Esophagus mucosa (tissue), 1 donor: Measurements from ENCODE around the gene AP3B1. TPM values are rescaled to one million over a fixed set of nuclear protein-coding genes. Genes with fewer than 3 reads are reported as not detected.

Experiments
- ATAC-seq: fragments of 200-7000 bp; cut with Tn5 transposase; one replicate; pipeline ENCODE4 v1.9.1; 2020
- total RNA-seq: library from RNA; stranded (reverse); gene quantifications from one replicate; pipeline ENCODE4 v1.2.4, GENCODE V29; 2023
- donor health status: DM: yes; HTN: yes; CAD: no.

Gene AP3B1
- total RNA-seq, 1 donor from 2014 or later = 31.5 TPM

- ATAC-seq = no peak
These were observed 335.7 kb downstream of the AP3B1 start for GRCh38 chr5:77958642-77959330.

DNA sequence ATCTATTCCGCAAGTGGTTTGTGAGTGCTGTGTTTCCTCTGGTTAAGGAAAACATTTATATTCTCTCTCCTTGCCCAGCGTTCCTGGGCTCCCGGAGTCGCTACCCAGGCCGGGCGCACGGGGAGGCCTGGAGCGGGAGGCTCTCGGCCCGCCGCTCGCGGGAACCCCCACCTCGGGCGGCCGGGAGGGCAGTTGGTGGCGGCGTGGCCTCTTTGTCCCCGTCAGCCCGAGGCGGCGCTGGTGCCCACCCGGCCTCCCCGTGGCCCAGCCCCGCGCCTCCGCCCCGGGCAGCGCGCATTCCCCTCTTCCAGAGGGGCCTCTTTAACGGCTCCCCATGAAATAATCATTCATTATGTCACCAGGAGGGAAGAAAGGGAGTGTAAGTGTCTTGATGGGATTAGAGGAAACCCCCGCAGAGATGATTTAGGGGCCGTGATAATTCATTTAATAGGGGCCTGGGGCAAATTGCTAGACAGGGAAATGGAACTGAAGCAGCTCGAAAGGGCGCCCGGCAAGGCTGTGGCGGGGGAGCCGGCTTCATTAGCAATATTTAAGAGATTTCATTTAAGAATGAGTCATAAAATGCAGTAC, 336.5 kb downstream of the AP3B1 start:
- ATAC-seq = no peak

GRCh38 chr5:77957516-77957915, 337.0 kb downstream of the AP3B1 start:
- no peak for ATAC-seq

GRCh38 chr5:77957081-77957480, 337.4 kb downstream of the AP3B1 start:
- no peak for ATAC-seq

- ATAC-seq = no peak
These were observed 338.9 kb downstream of the AP3B1 start for GRCh38 chr5:77955577-77955976.

- no peak for ATAC-seq
These were observed 341.1 kb downstream of the AP3B1 start for GRCh38 chr5:77953374-77953773.

DNA sequence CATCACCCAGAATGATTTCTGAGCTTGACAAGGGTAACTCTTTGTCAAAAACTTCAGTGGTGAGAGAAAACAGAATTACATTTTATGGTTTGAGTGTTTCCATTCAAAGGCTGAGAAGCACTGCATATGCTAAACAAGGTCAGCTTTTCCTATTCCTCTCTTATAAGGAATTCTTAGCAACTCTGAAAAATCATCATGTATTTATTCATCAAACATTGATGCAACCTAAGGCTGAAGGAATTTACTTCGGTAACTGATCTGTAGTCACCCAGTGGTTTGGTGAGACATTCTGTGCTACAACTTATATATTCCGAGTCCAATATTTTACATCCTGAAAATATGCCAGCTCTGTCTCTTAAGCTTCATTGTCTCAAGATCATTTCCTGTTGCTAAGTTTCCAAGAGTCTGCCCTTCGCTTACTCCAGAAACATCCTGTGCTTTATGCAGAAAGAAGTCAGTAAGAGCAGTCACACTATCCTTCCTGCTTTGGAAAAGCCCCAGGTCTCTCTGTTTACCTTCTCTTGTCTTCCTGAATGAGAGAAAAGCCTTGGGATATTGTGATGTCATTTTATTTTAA, 341.8 kb downstream of the AP3B1 start:
- ATAC-seq = no peak

Other genes with a start within 250 kb of the AP3B1 start
- gene SCAMP1, start 65.9 kb upstream of the AP3B1 start, total RNA-seq = 25.2 TPM